ENCODE results near the gene CD244. TPM values are rescaled to one million over a fixed set of nuclear protein-coding genes. Genes with fewer than 3 reads are reported as not detected.
A peak's percentile ranks its signal among the peaks of the same experiment; 100 is the strongest.

CD244 gene
- total RNA-seq, 3 donors from 2014 or later (not counting 1 experiment from before 2014, with no cell fraction given) = 131 to 193 (median 150) TPM

GRCh38 chr1:160844447-160845232 lies 18.0 kb downstream of the CD244 start:
- peak overlapping the region; percentile 71 for H3K4me3 Mint-ChIP-seq
- H3K27me3 ChIP-seq (ENCODE audit: control insufficient read depth, insufficient read depth, low read length) = no peaks in the 10 kb centered on the region
- H3K9me3 ChIP-seq (ENCODE audit: control insufficient read depth, insufficient read depth, low read length) = no peaks in the 10 kb centered on the region
- H3K27ac ChIP-seq (ENCODE audit: low read length) = peak overlapping the region; percentile 30
- H3K4me1 ChIP-seq (ENCODE audit: control insufficient read depth, insufficient read depth, low read length) = peaks cover 75% of the 10 kb centered on the region
- H3K27me3 Mint-ChIP-seq (ENCODE audit: low read depth in 2 of 2) = no peaks in the 10 kb centered on the region
- ATAC-seq (peak; percentile 59 to 81 (median 80)), DNase-seq (peak in 1 of 2 donors; percentile 49)
- H3K36me3 Mint-ChIP-seq = peaks cover 11% of the 10 kb centered on the region
- TF ChIP-seq CTCF (IDR thresholded peaks at IDR 0.05) = no peak
- 74% methylated on average over 12 of the region's 12 CpGs for WGBS (ENCODE audit: insufficient coverage)
- H3K4me3 ChIP-seq (ENCODE audit: low read length) = no peak overlapping the region
- H3K36me3 ChIP-seq (ENCODE audit: control insufficient read depth, insufficient read depth, low read length) = peaks cover 31% of the 10 kb centered on the region
- intact Hi-C loops (cut with micrococcal nuclease) = loop anchor here (2.0 kb wide), 1 partner anchor 106 kb away; the partner anchor contains the start of gene SLAMF7
- peaks cover 87% of the 10 kb centered on the region in 2 donors for H3K4me1 Mint-ChIP-seq
- H3K27ac Mint-ChIP-seq = no peak overlapping the region
- peaks cover 0 to 3% of the 10 kb centered on the region in 2 donors for H3K9me3 Mint-ChIP-seq

GRCh38 chr1:160841079-160841478 lies 21.6 kb downstream of the CD244 start:
- ATAC-seq (no peak), DNase-seq (no peak)
- Histone ChIP-seq H3K27me3 (ENCODE audit: control insufficient read depth, insufficient read depth, low read length) (no peaks in the 10 kb centered on the region), H3K36me3 (ENCODE audit: control insufficient read depth, insufficient read depth, low read length) (peaks cover 44% of the 10 kb centered on the region), H3K4me1 (ENCODE audit: control insufficient read depth, insufficient read depth, low read length) (peaks cover 88% of the 10 kb centered on the region), H3K27ac (ENCODE audit: low read length) (no peak overlapping the region), H3K9me3 (ENCODE audit: control insufficient read depth, insufficient read depth, low read length) (no peaks in the 10 kb centered on the region), H3K4me3 (ENCODE audit: low read length) (no peak overlapping the region)
- H3K9me3 Mint-ChIP-seq = no peaks in the 10 kb centered on the region
- WGBS (ENCODE audit: insufficient coverage) = 92% methylated on average over 4 of the region's 4 CpGs
- no peak overlapping the region for H3K4me3 Mint-ChIP-seq
- H3K27ac Mint-ChIP-seq = no peak overlapping the region
- no peaks in the 10 kb centered on the region for H3K27me3 Mint-ChIP-seq (ENCODE audit: low read depth in 2 of 2)
- intact Hi-C loops (cut with micrococcal nuclease) = no loop called here
- peaks cover 5% of the 10 kb centered on the region for H3K36me3 Mint-ChIP-seq
- H3K4me1 Mint-ChIP-seq = peaks cover 88 to 89% of the 10 kb centered on the region in 2 donors
- TF ChIP-seq CTCF (IDR thresholded peaks at IDR 0.05) = no peak

GRCh38 chr1:160839746-160840145 lies 22.9 kb downstream of the CD244 start:
- DNase-seq = no peak
- no peak for ATAC-seq
- peaks cover 89% of the 10 kb centered on the region for H3K4me1 ChIP-seq (ENCODE audit: control insufficient read depth, insufficient read depth, low read length)
- no peaks in the 10 kb centered on the region for H3K27me3 ChIP-seq (ENCODE audit: control insufficient read depth, insufficient read depth, low read length)
- H3K36me3 ChIP-seq (ENCODE audit: control insufficient read depth, insufficient read depth, low read length) = peaks cover 56% of the 10 kb centered on the region
- no peaks in the 10 kb centered on the region for H3K9me3 Mint-ChIP-seq
- H3K27ac Mint-ChIP-seq = peak overlapping the region in 1 of 2 donors; percentile 95
- no peaks in the 10 kb centered on the region for H3K27me3 Mint-ChIP-seq (ENCODE audit: low read depth in 2 of 2)
- H3K4me3 ChIP-seq (ENCODE audit: low read length) = no peak overlapping the region
- TF ChIP-seq CTCF (IDR thresholded peaks at IDR 0.05) = no peak
- peaks cover 88% of the 10 kb centered on the region in 2 donors for H3K4me1 Mint-ChIP-seq
- peaks cover 9% of the 10 kb centered on the region for H3K36me3 Mint-ChIP-seq
- no peaks in the 10 kb centered on the region for H3K9me3 ChIP-seq (ENCODE audit: control insufficient read depth, insufficient read depth, low read length)
- intact Hi-C loops (cut with micrococcal nuclease) = loop anchor here (5.0 kb wide), 1 partner anchor 42 kb away; the partner anchor contains the start of gene LY9
- H3K27ac ChIP-seq (ENCODE audit: low read length) = no peak overlapping the region
- WGBS (ENCODE audit: insufficient coverage) = 81% methylated on average over 2 of the region's 2 CpGs
- H3K4me3 Mint-ChIP-seq = peak overlapping the region; percentile 56
